D721Med (cell line): ENCODE results near the gene COQ7.

ENCODE experiments used
- DNase-seq: peaks from one replicate; pipeline ENCODE4 v3.0.0; 2011; ENCODE audit warnings: low spot score; ENCODE audit not compliant: insufficient read length
- FAIRE-seq: peaks from 2 replicates; lab custom pipeline; 2011; peaks lifted over from hg19 to GRCh38; lab: Jason Lieb, UNC
- CTCF ChIP-seq: IDR thresholded peaks from 2 replicates; pipeline ENCODE4 v1.5.1; 2012; ENCODE audit warnings: mild to moderate bottlenecking, control low read depth; ENCODE audit not compliant: insufficient read depth; ENCODE audit errors: missing control alignments

Gene COQ7

GRCh38 chr16:19127205-19127604 is 59.8 kb downstream of the COQ7 start:
- FAIRE-seq: no peak
- TF ChIP-seq CTCF: no peak

GRCh38 chr16:19127674-19128131 is 60.3 kb downstream of the COQ7 start:
- no peak for TF ChIP-seq CTCF
- no peak for FAIRE-seq
- no peak for DNase-seq

More at GRCh38 chr16:19127205-19127604, 59.8 kb downstream of the COQ7 start:
- DNase-seq: no peak

- no peak for DNase-seq
- FAIRE-seq: no peak
- TF ChIP-seq CTCF: no peak
Measured at GRCh38 chr16:19128454-19129200, 61.2 kb downstream of the COQ7 start.
